K562 (cell line): ENCODE data around the gene WDR88. TPM values are rescaled to one million over a fixed set of nuclear protein-coding genes. Genes with fewer than 3 reads are reported as not detected.
A peak's percentile ranks its signal among the peaks of the same experiment; 100 is the strongest.

Experiments used
- ATAC-seq: fragments of 200-7000 bp; cut with Tn5 transposase; 3 replicates; pipeline ENCODE4 v1.9.1; 2020; ENCODE audit warnings: moderate library complexity
- BruUV-seq: library from RNA; stranded (reverse); fragments of 400-500 nt; replicated peaks from 2 replicates; lab custom pipeline; 2021; lab: Mats Ljungman, UMichigan
- CTCF ChIA-PET: fragments of 300-600 bp; formaldehyde crosslinking; extraction: SDS; loops from one replicate; lab custom pipeline; 2021; ENCODE audit warnings: low intra/inter-chr PET ratio; lab: Yijun Ruan, JAX
- POLR2A ChIA-PET: fragments of 300-600, 350-650 bp; sonication (Branson Sonifier 250); formaldehyde crosslinking; extraction: SDS; loops from one replicate; lab custom pipeline; 2021; ENCODE audit warnings: antibody characterized with exemption, inconsistent platforms; lab: Yijun Ruan, JAX
- DNase-seq, 4 experiments: peaks; one replicate each; pipeline versions ENCODE4 v3.0.0 to v3.0.0-alpha.2; 2011 to 2018; ENCODE audit warnings: low spot score in 3 of 4, mixed read lengths in 3 of 4; ENCODE audit errors: extremely low read depth in 1 of 4
- FAIRE-seq: peaks from 2 replicates; lab custom pipeline; 2011; peaks lifted over from hg19 to GRCh38; lab: Jason Lieb, UNC
- H2AFZ ChIP-seq: 2 replicates; pipeline ENCODE4 v1.6.0; 2011; ENCODE audit warnings: low read depth, low read length, control low read depth, inconsistent platforms
- H3K27ac ChIP-seq: fragments of 200-600 bp; 3 replicates; pipeline ENCODE4 v1.8.0; 2011; ENCODE audit warnings: low read depth, mild to moderate bottlenecking, control low read depth, inconsistent platforms, low read length, moderate library complexity, mixed read lengths; ENCODE audit errors: extremely low read depth
- H3K27me3 ChIP-seq, 2 experiments: fragments of 300-600 bp in 1 of 2; 2 replicates in 1 of 2; 3 replicates in 1 of 2; pipeline versions ENCODE4 v1.6.0 to v1.8.0; 2011; ENCODE audit warnings: inconsistent platforms in 2 of 2, low read length in 2 of 2, mild to moderate bottlenecking in 1 of 2, mixed read lengths in 1 of 2, moderate library complexity in 1 of 2; ENCODE audit not compliant: control insufficient read depth in 2 of 2, insufficient read depth in 2 of 2
- H3K36me3 ChIP-seq: fragments of 300-600 bp; 3 replicates; pipeline ENCODE4 v1.8.0; 2011; ENCODE audit warnings: mild to moderate bottlenecking, low read length, inconsistent platforms; ENCODE audit not compliant: control insufficient read depth, insufficient read depth
- H3K4me1 ChIP-seq, 2 experiments: fragments of 200-600 bp in 1 of 2; replicated peaks in 1 of 2; 2 replicates in 1 of 2; 3 replicates in 1 of 2; pipeline versions ENCODE4 v1.5.1 to v1.8.0; 2011; ENCODE audit warnings: inconsistent platforms in 2 of 2, low read length in 2 of 2, mild to moderate bottlenecking in 1 of 2, mixed read lengths in 1 of 2, moderate library complexity in 1 of 2; ENCODE audit not compliant: control insufficient read depth in 2 of 2, insufficient read depth in 2 of 2
- H3K4me2 ChIP-seq: 2 replicates; pipeline ENCODE4 v1.6.1; 2011; ENCODE audit warnings: low read length, control low read depth, inconsistent platforms, mixed read lengths; ENCODE audit not compliant: insufficient read depth
- H3K4me3 ChIP-seq: fragments of 200-600 bp; sonication (generic), shearing (Covaris generic); 2 replicates; pipeline ENCODE4 v1.5.1; 2016; ENCODE audit warnings: control low read depth, inconsistent platforms
- H3K79me2 ChIP-seq: fragments of 200-600 bp; 3 replicates; pipeline ENCODE4 v1.8.0; 2011; ENCODE audit warnings: low read length, inconsistent platforms; ENCODE audit not compliant: control insufficient read depth, insufficient read depth
- H3K9ac ChIP-seq, 2 experiments: 2 replicates each; pipeline versions ENCODE4 v1.6.0 to v1.6.1; 2011; ENCODE audit warnings: low read depth in 2 of 2, low read length in 2 of 2, control low read depth in 1 of 2, inconsistent platforms in 1 of 2, mild to moderate bottlenecking in 1 of 2, mixed read lengths in 1 of 2; ENCODE audit not compliant: insufficient read depth in 1 of 2
- H3K9me1 ChIP-seq: one replicate; pipeline ENCODE4 v1.6.0; 2011; ENCODE audit warnings: inconsistent platforms, mild to moderate bottlenecking, low read length, moderate library complexity; ENCODE audit not compliant: control insufficient read depth, insufficient read depth
- H3K9me3 ChIP-seq: replicated peaks from 2 replicates; pipeline ENCODE4 v1.5.1; 2011; ENCODE audit warnings: low read depth, low read length, inconsistent platforms; ENCODE audit not compliant: control insufficient read depth, insufficient read depth
- H4K20me1 ChIP-seq: replicated peaks from 2 replicates; pipeline ENCODE4 v1.6.1; 2011; ENCODE audit warnings: low read length, inconsistent platforms, mixed read lengths; ENCODE audit not compliant: control insufficient read depth, insufficient read depth
- CEBPG ChIP-seq, 3 experiments: fragments of 200-800 bp in 1 of 3; sonication (Bioruptor generic) in 1 of 3; sonication (generic) in 1 of 3; formaldehyde crosslinking in 1 of 3; IDR thresholded peaks in 2 of 3; conservative IDR thresholded peaks in 1 of 3; 2 replicates each; pipeline versions ENCODE4 v1.6.1 to v1.8.0; 2016 to 2022; ENCODE audit warnings: missing compliant biosample characterization in 2 of 3, missing genetic modification characterization in 2 of 3, mild to moderate bottlenecking in 1 of 3, missing genetic modification reagents in 1 of 3
- HMG20B ChIP-seq: fragments of 250-450 bp; sonication (Bioruptor Pico); IDR thresholded peaks from 2 replicates; pipeline ENCODE4 v1.5.0; 2021; ENCODE audit warnings: mild to moderate bottlenecking
- PBX2 ChIP-seq, 2 experiments: IDR thresholded peaks in 1 of 2; conservative IDR thresholded peaks in 1 of 2; 2 replicates each; pipeline ENCODE4 v1.6.1; 2016; ENCODE audit warnings: low read depth in 2 of 2, mild to moderate bottlenecking in 1 of 2, missing compliant biosample characterization in 1 of 2, missing genetic modification characterization in 1 of 2, moderate library complexity in 1 of 2
- WGBS: fragments of 100-300 bp; shearing (Covaris generic); methylation state at CpG from one replicate; pipeline ENCODE4 v1.1.6; 2016; ENCODE audit warnings: low coverage, mixed read lengths; ENCODE audit not compliant: insufficient coverage; ENCODE audit errors: missing lambda C conversion rate; 5-methylcytosine and 5-hydroxymethylcytosine counted together
- in situ Hi-C: fragments of 300-500 bp; cut with MboI; formaldehyde crosslinking; loops from 4 replicates; pipeline ENCODE4 v1.15.0; 2018; ENCODE audit warnings: inconsistent platforms, mixed read lengths
- intact Hi-C: fragments of 100-400 bp; cut with micrococcal nuclease; formaldehyde crosslinking; loops from 2 replicates; pipeline ENCODE4 v1.14.2; 2022
- polyA plus RNA-seq, 8 experiments: library from polyadenylated mRNA; depleted of rRNA in 4 of 8; stranded (reverse) in 5 of 8; unstranded in 3 of 8; fragments of >200 nt; fragmentation: Nextera tagmentation in 2 of 8; fragmentation: Illumina TruSeq in 1 of 8; extraction: Ambion mirVana in 2 of 8; extraction: Trizol in 1 of 8; gene quantifications; 2 replicates each; pipeline versions ENCODE4 v1.2.1 to v1.2.3, GENCODE V29; 2011 to 2014; ENCODE audit warnings: inconsistent platforms in 1 of 8, missing spikeins in 1 of 8
- total RNA-seq, 7 experiments: library from RNA; depleted of rRNA in 6 of 7; stranded (reverse); fragments of >200 nt in 6 of 7; fragmentation: Illumina TruSeq in 2 of 7; extraction: Trizol in 2 of 7; gene quantifications; 2 replicates each; pipeline versions ENCODE4 v1.2.1 to v1.2.3, GENCODE V29; 2011 to 2021; ENCODE audit warnings: low replicate concordance in 1 of 7

The WDR88 gene
- total and polyA plus RNA-seq, 9 of the 15 experiments (the other 6 are each of a cell fraction or from before 2014, with no cell fraction given): 0.03 to 0.04 TPM; not detected in 7

GRCh38 chr19:33108161-33108560 lies 23.8 kb upstream of the WDR88 start:
- Histone ChIP-seq H4K20me1 (no peaks in the 10 kb centered on the region), H3K4me2 (no peak overlapping the region), H3K27ac (no peak overlapping the region), H3K27me3 (no peaks in the 10 kb centered on the region), H3K4me3 (no peak overlapping the region), H3K9me3 (no peaks in the 10 kb centered on the region), H3K79me2 (no peaks in the 10 kb centered on the region), H3K9ac (no peak overlapping the region), H3K9me1 (no peaks in the 10 kb centered on the region), H3K36me3 (peaks cover 51% of the 10 kb centered on the region), H3K4me1 (no peaks in the 10 kb centered on the region), H2AFZ (no peak overlapping the region)
- intact Hi-C loops: no loop called here
- DNase-seq (no peak), FAIRE-seq (no peak), ATAC-seq (no peak)
- no peak for TF ChIP-seq HMG20B
- 96% methylated on average over 7 of the region's 10 CpGs for WGBS
- in situ Hi-C loops: no loop called here
- POLR2A ChIA-PET: no interaction called here
- BruUV-seq: no TSS peak
- CTCF ChIA-PET: no interaction called here

- Histone ChIP-seq H3K4me1 (no peaks in the 10 kb centered on the region), H3K36me3 (peaks cover 58% of the 10 kb centered on the region; the same call in 2 of the 3 replicates), H2AFZ (no peak overlapping the region), H3K9me1 (no peaks in the 10 kb centered on the region), H3K27me3 (no peaks in the 10 kb centered on the region), H3K9ac (no peak overlapping the region), H3K4me2 (no peak overlapping the region), H3K79me2 (no peaks in the 10 kb centered on the region), H3K9me3 (no peaks in the 10 kb centered on the region), H4K20me1 (no peaks in the 10 kb centered on the region), H3K27ac (no peak overlapping the region), H3K4me3 (no peak overlapping the region)
- ChIA-PET POLR2A (interaction anchor here (0.8 to 1.0 kb wide), 2 partner anchors 8 to 10 kb away, joined by 3 to 8 read pairs; no protein-coding TSS in a partner anchor), CTCF (no interaction called here)
- in situ Hi-C loops (no loop called here), intact Hi-C loops (no loop called here)
- WGBS: 78% methylated on average over 9 of the region's 9 CpGs
- DNase-seq (no peak), FAIRE-seq (no peak), ATAC-seq (no peak)
- BruUV-seq: no TSS peak
- no peak for TF ChIP-seq CEBPG (CRISPR knock-in tag; IDR thresholded peaks at IDR 0.05)
- TF ChIP-seq CEBPG (tag; conservative IDR thresholded peaks at IDR 0.05 in 1 of 2, IDR thresholded peaks at IDR 0.05 in 1 of 2): peak in 1 of 2 experiments; percentile 75; a peak in 2 of 4 replicates
- TF ChIP-seq PBX2 (CRISPR knock-in tag; IDR thresholded peaks at IDR 0.05; ENCODE audit: low read depth): no peak
- no peak for TF ChIP-seq PBX2 (tag; conservative IDR thresholded peaks at IDR 0.05; ENCODE audit: low read depth)
Measured at GRCh38 chr19:33110137-33110910, 21.6 kb upstream of the WDR88 start.
